ENCODE results near the gene TRMU. TPM values are rescaled to one million over a fixed set of nuclear protein-coding genes. Genes with fewer than 3 reads are reported as not detected.

The TRMU gene
- total and polyA plus RNA-seq, 2 of the 4 experiments (the other 2 are of a cell fraction), result 19.0 to 36.4 TPM

DNA sequence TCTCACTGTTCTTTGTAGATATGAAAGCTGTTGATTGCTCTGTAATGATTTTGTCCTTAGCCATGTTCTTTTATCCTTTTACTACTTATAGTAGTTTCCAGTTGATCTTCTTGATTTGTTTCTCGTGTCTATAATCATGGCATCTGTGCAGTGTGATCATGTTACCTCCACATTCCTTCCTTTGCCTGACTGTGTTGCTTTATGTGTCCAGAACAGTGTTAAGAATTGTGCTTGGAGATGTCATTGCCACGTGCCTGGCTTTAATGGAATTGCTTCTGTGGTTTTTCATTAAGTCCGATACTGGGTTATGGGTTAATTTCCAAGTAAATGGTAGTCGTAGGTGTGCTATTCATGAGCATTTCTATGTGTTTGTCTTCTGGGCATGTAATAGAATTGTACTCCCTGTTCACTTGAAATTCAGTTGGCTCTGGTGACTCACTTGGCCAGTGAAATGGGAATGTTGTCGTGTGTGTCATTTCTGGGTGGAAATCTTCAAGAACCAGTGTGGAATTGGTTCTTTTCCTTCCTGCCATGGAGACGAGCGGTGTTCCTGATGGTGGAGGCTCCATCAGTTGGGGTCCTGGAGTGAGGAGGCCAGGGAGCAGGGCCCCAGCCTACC lies 32.1 kb upstream of the TRMU start:
- WGBS, 2 experiments (ENCODE audit: extremely low coverage in 2 of 2, insufficient read length in 1 of 2), result 100% methylated on average over 2 of the region's 7 CpGs; no CpG with 5 or more reads in 1 of the 2 experiments
- Histone ChIP-seq H3K27me3 (ENCODE audit: control insufficient read depth, insufficient read depth, low read length) (no peaks in the 10 kb centered on the region), H4K20me1 (ENCODE audit: insufficient read depth, low read length) (peaks cover 9% of the 10 kb centered on the region; the same call in 1 of the 2 replicates), H3K27ac (ENCODE audit: insufficient read depth, low read length) (no peak overlapping the region), H2AK9ac (replicated peaks; ENCODE audit: low read depth, low read length, poor library complexity) (no peak overlapping the region), H3K9me3 (ENCODE audit: control insufficient read depth, insufficient read depth, low read length) (no peaks in the 10 kb centered on the region), H3K9ac (ENCODE audit: low read depth, low read length) (no peak overlapping the region), H2BK20ac (ENCODE audit: low read depth, low read length) (no peak overlapping the region), H3K9me1 (ENCODE audit: insufficient read depth, low read length) (peaks cover 15% of the 10 kb centered on the region; the same call in 1 of the 2 replicates), H4K91ac (ENCODE audit: insufficient read depth, low read depth, low read length) (no peak overlapping the region), H3K36me3 (ENCODE audit: control insufficient read depth, insufficient read depth, low read length) (no peaks in the 10 kb centered on the region), H3K4me2 (ENCODE audit: low read depth, low read length) (no peak overlapping the region), H3K4me3 (ENCODE audit: insufficient read depth, low read depth, low read length) (no peak overlapping the region), H3K14ac (replicated peaks; ENCODE audit: low read depth, low read length) (no peak overlapping the region; the same call in 1 of the 2 replicates), H2AK5ac (ENCODE audit: low read depth, low read length) (no peak overlapping the region), H3K56ac (ENCODE audit: extremely low read depth, insufficient read depth, low read length) (no peak overlapping the region), H4K8ac (ENCODE audit: low read depth in 2 of 2, low read length in 2 of 2) (peak overlapping the region in 1 of 2 experiments; percentile 14; a peak in 1 of 4 replicates), H2AFZ (replicated peaks; ENCODE audit: low read length, poor library complexity) (peak overlapping the region; percentile 84), H3K4ac (ENCODE audit: low read depth, low read length) (no peak overlapping the region), H2BK120ac (ENCODE audit: low read depth, low read length) (no peak overlapping the region), H3K4me1 (ENCODE audit: control insufficient read depth, insufficient read depth, low read length) (peaks cover 3% of the 10 kb centered on the region; the same call in 1 of the 2 replicates), H4K5ac (ENCODE audit: low read depth, low read length) (no peak overlapping the region), H3K23ac (ENCODE audit: low read depth, low read length) (peak overlapping the region; percentile 28; the same call in 1 of the 2 replicates), H2BK5ac (ENCODE audit: low read depth, low read length, poor library complexity, severe bottlenecking) (peak overlapping the region; percentile 23), H2BK15ac (ENCODE audit: low read depth, low read length) (no peak overlapping the region), H3K18ac (ENCODE audit: low read depth, low read length) (no peak overlapping the region), H3K79me1 (ENCODE audit: low read depth in 1 of 2, low read length in 2 of 2) (peaks cover 27 to 57% of the 10 kb centered on the region in 2 experiments)
- peak; percentile 65 for DNase-seq
- no TSS peak for BruUV-seq (replicated peaks)
- POLR2A ChIA-PET (ENCODE audit: unreplicated experiment), result no interaction called here
- ATAC-seq (ENCODE audit: low read depth), result peak; percentile 48; the same call in 1 of the 2 replicates
- intact Hi-C loops (cut with micrococcal nuclease) (no loop called here), dilution Hi-C loops (cut with HindIII; ENCODE audit: low sequenced_read_pairs, unreplicated experiment) (no loop called here), in situ Hi-C loops (cut with MboI; ENCODE audit: low sequenced_read_pairs) (no loop called here)
- TF ChIP-seq RAD21 (IDR thresholded peaks at IDR 0.05; ENCODE audit: low read length), result no peak
- TF ChIP-seq NFE2L2 (IDR thresholded peaks at IDR 0.05; ENCODE audit: low read depth, low read length), result no peak
- no peak for TF ChIP-seq BHLHE40 (IDR thresholded peaks at IDR 0.05; ENCODE audit: low read depth, low read length)
- CTCF ChIA-PET, result interaction anchor here (0.6 kb wide), 1 partner anchor 10 kb away, joined by 3 read pairs; no protein-coding TSS in a partner anchor
